IPS DF 19.7 (cell line): ENCODE measurements around the gene PDZRN4.
"Not testable (repeated sequence)": the region's sequence is repeated elsewhere in the genome, so short reads cannot be mapped to it uniquely, and the experiment has no call there.

Experiments used
- DNase-seq: peaks from one replicate; pipeline ENCODE4 v3.0.0-alpha.2; 2013; ENCODE audit warnings: low read depth, low spot score

Gene PDZRN4

GRCh38 chr12:41280341-41281095 is 92.4 kb downstream of the PDZRN4 start:
- not testable (repeated sequence) for DNase-seq

DNA sequence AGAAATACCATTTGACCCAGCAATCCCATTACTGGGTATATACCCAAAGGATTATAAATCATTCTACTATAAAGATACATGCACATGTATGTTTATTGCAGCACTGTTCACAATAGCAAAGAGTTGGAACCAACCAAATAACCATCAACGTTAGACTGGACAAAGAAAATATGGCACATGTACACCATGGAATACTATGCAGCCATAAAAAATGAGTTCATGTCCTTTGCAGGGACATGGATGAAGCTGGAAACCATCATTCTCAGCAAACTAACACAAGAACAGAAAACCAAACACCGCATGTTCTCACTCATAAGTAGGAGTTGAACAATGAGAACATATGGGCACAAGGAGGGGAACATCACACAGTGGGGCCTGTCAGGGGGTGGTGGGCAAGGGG is 97.3 kb downstream of the PDZRN4 start:
- DNase-seq = not testable (repeated sequence)

DNA sequence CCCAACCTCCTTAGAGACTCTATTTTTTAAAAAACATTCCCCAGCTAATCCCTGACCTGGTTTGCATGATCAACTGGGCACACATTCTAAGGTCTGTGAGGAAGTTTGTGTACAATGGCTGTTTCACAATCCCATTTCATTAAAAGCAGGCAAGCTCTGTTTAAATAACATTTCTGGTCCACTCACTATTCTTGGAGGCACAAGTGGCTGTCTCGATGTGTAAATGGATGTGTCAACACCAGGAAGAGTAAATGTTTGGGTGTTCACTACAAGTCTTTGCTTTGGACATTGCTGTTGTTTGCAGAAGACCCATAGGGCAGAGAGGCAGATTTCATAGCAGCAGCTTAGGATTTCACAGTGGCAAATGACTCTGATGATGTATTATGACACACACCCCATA is 98.3 kb downstream of the PDZRN4 start:
- no peak for DNase-seq

DNA sequence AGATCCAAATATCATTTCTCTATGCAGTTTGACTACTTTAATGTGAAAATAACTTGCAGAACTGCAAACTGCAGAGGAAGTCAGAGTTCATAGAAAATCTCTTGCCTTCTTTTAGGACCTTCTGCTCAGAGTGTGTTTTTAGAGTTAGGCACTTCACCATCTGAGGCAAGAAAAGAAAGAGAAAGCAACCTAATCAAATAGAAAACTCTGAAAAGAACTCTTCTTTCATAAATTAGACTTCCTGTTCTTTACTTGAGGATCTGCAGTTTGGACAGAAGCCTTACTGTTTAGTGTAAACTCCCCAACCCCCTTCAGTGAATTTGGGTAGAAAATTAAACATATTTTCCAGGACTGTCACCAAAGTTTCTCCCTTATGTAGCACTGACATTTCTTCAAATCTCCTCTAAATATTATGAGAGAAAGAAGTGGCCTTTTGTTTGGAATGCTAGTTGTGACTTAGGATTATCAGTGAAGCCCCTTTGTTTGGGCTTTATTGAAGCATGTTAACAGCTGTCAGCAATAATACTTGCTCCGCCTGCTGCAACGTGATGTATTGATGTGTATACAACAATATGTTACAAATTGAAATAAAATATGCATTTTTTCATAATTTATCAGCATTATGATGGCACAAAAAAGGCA is 99.5 kb downstream of the PDZRN4 start:
- no peak for DNase-seq

GRCh38 chr12:41288142-41288811 is 100.2 kb downstream of the PDZRN4 start:
- no peak for DNase-seq

DNA sequence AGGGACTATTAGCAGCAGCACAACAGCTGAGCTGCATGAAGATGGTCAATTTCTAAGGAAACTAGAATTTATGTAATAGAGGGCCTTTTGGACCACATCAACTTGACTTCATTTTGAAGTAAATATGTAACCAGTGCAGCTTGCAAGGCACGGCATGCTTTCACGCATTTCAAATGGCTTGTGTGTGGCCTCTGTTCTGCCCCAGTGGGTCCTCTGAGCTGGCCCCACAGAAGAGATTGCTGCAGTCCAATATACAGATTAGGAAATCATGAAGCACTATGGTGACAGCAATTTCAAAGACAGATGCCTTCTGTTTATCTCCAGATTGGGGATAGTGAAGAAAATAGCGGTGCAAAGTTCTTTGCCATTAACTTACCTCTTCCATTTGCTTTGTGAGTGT is 101.4 kb downstream of the PDZRN4 start:
- DNase-seq = no peak

- no peak for DNase-seq
These were observed 104.9 kb downstream of the PDZRN4 start for GRCh38 chr12:41293011-41293410.

DNA sequence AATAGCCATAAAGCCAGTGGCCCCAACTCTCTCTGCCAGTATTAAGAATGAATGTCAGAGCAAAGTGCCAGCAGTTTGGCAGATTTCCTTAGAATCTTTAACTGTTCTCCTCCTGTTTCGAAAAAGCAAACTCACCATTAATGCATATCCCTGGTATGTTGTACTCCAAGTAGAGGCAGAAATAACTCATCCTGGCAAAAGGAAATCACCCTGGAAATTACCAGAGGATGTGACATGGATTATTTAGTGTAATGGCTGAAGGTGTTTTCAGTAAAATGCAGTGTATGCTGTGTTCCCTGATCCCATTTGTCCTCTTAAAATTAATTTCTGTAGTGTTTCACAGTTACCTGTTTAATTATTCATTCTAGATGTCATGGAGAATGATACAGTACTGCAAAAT is 105.3 kb downstream of the PDZRN4 start:
- no peak for DNase-seq

DNA sequence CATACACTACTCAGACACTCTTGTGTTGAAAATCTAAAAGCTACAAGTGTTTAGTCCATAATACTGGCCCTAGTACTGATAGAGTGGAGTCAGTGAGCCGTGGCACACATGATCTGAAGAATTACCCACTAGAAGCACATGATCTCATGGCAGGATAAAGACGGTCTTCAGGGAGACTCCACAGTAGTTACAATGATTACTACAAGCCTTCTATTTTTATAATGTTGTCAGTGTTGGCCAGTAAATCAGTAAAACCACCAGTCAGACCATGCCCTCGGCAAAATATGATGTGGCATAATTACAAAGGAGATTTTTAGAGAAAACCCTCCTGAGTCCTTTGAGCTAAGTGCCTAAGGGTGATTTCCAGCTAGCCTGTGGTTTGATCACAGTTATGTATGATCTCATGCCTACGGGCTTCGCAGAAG is 114.9 kb downstream of the PDZRN4 start:
- no peak for DNase-seq

GRCh38 chr12:41304526-41304925 is 116.4 kb downstream of the PDZRN4 start:
- no peak for DNase-seq

GRCh38 chr12:41310367-41310766 is 122.2 kb downstream of the PDZRN4 start:
- no peak for DNase-seq

DNA sequence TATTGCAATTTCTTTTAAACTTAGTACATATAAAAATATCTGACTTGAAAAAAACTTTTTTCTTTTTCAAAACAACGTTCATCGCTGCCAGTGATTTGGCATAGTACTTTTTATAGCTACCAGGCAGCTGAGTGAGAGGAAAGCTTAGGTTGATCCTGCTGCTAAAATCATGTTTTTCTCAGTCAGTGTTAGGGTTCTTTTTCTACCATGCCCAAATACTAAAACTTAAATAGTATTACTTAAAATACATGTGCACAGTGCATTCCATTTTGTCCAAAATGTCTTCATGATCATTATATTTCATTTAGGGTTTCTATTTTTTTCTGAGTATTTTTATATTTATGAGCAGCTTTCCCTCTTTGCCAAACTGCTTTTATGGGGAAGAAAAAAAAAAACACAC is 123.8 kb downstream of the PDZRN4 start:
- DNase-seq = no peak

- not testable (repeated sequence) for DNase-seq
These were observed 124.3 kb downstream of the PDZRN4 start for GRCh38 chr12:41312451-41312850.

GRCh38 chr12:41325336-41325735 is 137.2 kb downstream of the PDZRN4 start:
- DNase-seq = no peak

DNA sequence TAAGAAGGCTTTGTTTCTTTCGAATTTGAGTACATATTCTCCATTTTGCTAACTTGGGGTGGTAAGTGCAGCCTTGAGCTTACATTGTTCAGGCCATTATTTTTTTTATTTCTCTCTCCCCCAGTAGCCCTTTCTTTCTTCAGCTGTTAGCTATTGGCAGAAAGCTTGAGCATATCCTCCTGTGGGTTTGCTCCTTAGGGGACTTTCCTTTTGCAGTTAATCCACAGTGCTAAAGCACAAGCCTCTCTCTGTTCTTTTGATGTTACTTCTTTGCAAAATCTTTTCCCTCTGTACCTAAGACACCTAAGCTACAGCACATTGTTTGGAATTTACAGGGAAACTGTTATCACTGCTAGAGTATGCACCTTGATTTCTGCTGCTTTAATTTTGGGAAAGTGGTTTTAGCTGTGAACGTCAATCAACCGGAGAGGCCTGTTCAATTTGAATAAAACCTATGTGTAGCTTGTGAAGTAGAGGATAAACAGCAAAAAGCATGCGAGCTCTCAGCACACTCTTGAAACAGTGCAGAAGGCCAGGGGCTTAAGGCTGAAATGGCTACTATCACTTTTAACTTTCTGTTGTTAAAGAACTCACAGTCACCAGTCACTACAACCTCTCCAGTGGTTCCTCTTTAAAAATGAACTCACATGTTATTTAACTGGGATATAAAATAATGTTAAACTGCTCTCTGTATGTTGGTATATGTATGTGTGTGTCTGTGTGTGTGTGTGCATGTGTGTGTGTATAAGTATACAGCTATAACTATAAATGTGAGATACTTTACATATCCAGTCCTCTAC is 139.2 kb downstream of the PDZRN4 start:
- DNase-seq = no peak

DNA sequence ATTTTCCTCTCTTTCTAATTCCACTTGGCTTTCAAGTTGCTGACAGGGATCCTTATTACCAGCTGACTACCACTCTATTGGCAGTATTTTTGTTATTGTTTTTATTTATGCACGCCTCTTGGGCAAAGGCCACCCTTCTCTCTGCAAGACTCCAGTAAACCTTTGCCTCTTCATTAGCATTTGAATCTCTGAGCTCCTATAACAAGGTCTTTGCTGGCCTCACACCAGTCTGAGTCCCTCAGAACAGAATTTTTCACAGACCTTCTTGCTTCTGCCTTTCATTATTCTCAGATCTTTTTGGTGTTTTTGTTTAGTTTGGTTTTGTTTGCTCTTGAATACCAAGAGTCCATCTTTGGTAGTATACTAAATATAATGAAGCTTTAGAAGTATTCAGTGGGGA is 145.9 kb downstream of the PDZRN4 start:
- DNase-seq = no peak

DNA sequence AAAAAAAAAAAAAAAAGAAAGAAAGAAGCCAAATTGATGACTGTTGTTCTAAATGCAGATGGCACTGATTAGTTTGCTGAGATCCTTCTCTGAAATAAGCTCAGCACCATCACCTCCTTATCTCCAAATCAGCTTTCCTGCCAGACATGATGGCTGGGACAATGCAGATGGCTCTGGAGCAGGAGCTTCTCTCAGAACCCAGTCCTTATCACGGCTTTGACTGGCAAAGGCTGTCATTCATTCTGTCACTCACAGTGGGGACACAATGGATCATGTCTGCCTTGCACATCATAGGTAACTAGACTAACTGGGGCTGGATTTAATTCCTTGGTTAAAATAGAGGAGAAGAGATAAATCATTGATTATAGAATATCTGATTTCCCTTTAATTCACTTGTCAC is 146.3 kb downstream of the PDZRN4 start:
- no peak for DNase-seq

GRCh38 chr12:41336041-41336549 is 148.0 kb downstream of the PDZRN4 start:
- no peak for DNase-seq

DNA sequence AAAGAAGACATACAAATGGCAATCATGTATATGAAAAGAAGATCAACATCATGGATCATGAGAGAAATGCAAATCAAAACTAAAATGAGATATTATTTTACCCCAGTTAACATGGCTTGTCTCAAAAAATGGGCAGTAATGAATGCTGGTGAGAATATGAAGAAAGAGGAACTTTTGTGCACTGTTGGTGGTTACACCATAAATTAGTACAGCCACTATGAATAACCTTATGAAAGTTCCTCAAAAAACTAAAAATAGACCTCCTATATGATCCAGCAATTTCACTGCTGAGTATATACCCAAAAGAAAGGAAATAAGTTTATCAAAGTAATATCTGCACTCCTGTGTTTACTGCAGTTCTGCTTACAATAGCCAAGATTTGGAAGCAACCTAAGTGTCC is 151.7 kb downstream of the PDZRN4 start:
- DNase-seq = no peak

GRCh38 chr12:41344776-41345470 is 156.8 kb downstream of the PDZRN4 start:
- DNase-seq = no peak

GRCh38 chr12:41348198-41348597 is 160.1 kb downstream of the PDZRN4 start:
- DNase-seq = no peak
